Testis (tissue), 2 donors: ENCODE measurements around the gene SND1.

ENCODE experiments used
- CTCF ChIP-seq, 3 experiments: fragments of 450-650 bp in 2 of 3; fragments of 200-600 bp in 1 of 3; sonication (generic) in 1 of 3; IDR thresholded peaks; one replicate each; pipeline ENCODE4 v1.5.1; 2016 to 2019; ENCODE audit warnings: antibody characterized with exemption in 3 of 3, mild to moderate bottlenecking in 2 of 3, moderate library complexity in 1 of 3
- POLR2A ChIP-seq: fragments of 450-650 bp; IDR thresholded peaks from one replicate; pipeline ENCODE4 v1.6.1; 2017; ENCODE audit warnings: antibody characterized with exemption, mild to moderate bottlenecking, moderate library complexity

GRCh38 chr7:128108641-128109423, 456.8 kb downstream of the SND1 start:
- TF ChIP-seq POLR2A = no peak
- TF ChIP-seq CTCF (IDR thresholded peaks at IDR 0.05) = no peak
